Heart left ventricle (tissue), 16 donors: ENCODE measurements around the gene KDM4B. TPM values are rescaled to one million over a fixed set of nuclear protein-coding genes. Genes with fewer than 3 reads are reported as not detected.

Source experiments
- ATAC-seq, 4 donors: fragments of 200-7000 bp; cut with Tn5 transposase; one replicate each; pipeline ENCODE4 v1.9.1; 2020 to 2022; ENCODE audit warnings: moderate library complexity in 4 of 4, mild to moderate bottlenecking in 3 of 4, moderate number of reproducible peaks in 1 of 4
- DNase-seq, 5 donors: peaks; one replicate each; pipeline ENCODE4 v3.0.0-alpha.2; 2020
- H3K27ac ChIP-seq, 12 donors: fragments of 200-600 bp; sonication (generic) in 4 of 12; one replicate each; pipeline versions ENCODE4 v1.5.0 to v1.8.0; 2016 to 2022; ENCODE audit warnings: mild to moderate bottlenecking in 2 of 12
- H3K27me3 ChIP-seq, 9 donors: fragments of 200-600 bp; sonication (generic) in 2 of 9; one replicate each; pipeline versions ENCODE4 v1.5.1 to v1.8.0; 2016 to 2022; ENCODE audit warnings: mild to moderate bottlenecking in 3 of 9
- H3K36me3 ChIP-seq, 9 donors: fragments of 200-600 bp; sonication (generic) in 2 of 9; one replicate each; pipeline versions ENCODE4 v1.5.0 to v1.8.0; 2018 to 2022; ENCODE audit warnings: mild to moderate bottlenecking in 2 of 9
- H3K4me1 ChIP-seq, 12 donors: fragments of 200-600 bp; sonication (generic) in 4 of 12; one replicate each; pipeline versions ENCODE4 v1.5.0 to v1.8.0; 2016 to 2022; ENCODE audit warnings: mild to moderate bottlenecking in 3 of 12
- H3K4me3 ChIP-seq, 12 donors: fragments of 200-600 bp; sonication (generic) in 4 of 12; one replicate each; pipeline versions ENCODE4 v1.5.0 to v1.8.0; 2017 to 2022; ENCODE audit warnings: mild to moderate bottlenecking in 9 of 12, moderate library complexity in 4 of 12
- H3K9me3 ChIP-seq, 12 donors: fragments of 200-600 bp; sonication (generic) in 4 of 12; one replicate each; pipeline versions ENCODE4 v1.5.0 to v1.8.0; 2016 to 2022; ENCODE audit warnings: mild to moderate bottlenecking in 1 of 12
- POLR2A ChIP-seq, 2 donors: fragments of 450-650 bp; IDR thresholded peaks; one replicate each; pipeline ENCODE4 v1.6.1; 2017; ENCODE audit warnings: antibody characterized with exemption in 2 of 2, mild to moderate bottlenecking in 2 of 2, moderate library complexity in 2 of 2
- WGBS, 4 donors: extraction: QIAGEN DNeasy Blood & Tissue Kit in 2 of 4; methylation state at CpG; one replicate each; pipeline versions ENCODE4 v1.1.5 to v1.1.7; 2013 to 2018; 5-methylcytosine and 5-hydroxymethylcytosine counted together
- intact Hi-C, 10 donors: fragments of 100-400 bp; cut with DNase I; formaldehyde crosslinking; loops; one replicate each; pipeline versions ENCODE4 v1.11.1 to v1.14.2; 2022
- polyA plus RNA-seq, 2 donors: library from polyadenylated mRNA; stranded (reverse); fragments of 200-250 nt; gene quantifications; one replicate each; pipeline ENCODE4 v1.2.3, GENCODE V29; 2013
- total RNA-seq, 9 donors: library from RNA; depleted of rRNA in 2 of 9; stranded (reverse); fragments of >200 nt in 2 of 9; fragmentation: NEBNext Ultra II Directional in 3 of 9; extraction: Animal tissue kit (Norgen Biotek cat#: 25700) in 3 of 9; gene quantifications; one replicate each; pipeline versions ENCODE4 v1.1.0 to v1.2.4, GENCODE V29; 2016 to 2023
- TF ChIP-seq, protein P1 (sequence below), 12 donors: fragments of 200-600 bp; sonication (generic) in 4 of 12; IDR thresholded peaks; one replicate each; pipeline versions ENCODE4 v1.5.0 to v1.8.0; 2018 to 2022; ENCODE audit warnings: antibody characterized with exemption in 12 of 12, mild to moderate bottlenecking in 5 of 12
- donor health status: ischemic (EF 13 %, LVEDD 7.1; RV severe dilation, severe dysfunction).
- donor health status: healthy with polysubstance abuse.
- donor health status: DM: no; HTN: yes; CAD: no.
- donor health status: DM: no; HTN: no; CAD: no.
- donor health status: ischemic (EF 25% LVEDD 6.9; RV normal size, moderate dysfunction).
- donor health status: ischemic (EF 25% LVEDD 5.7; RV mildly dilated, moderate dysfunction).
- donor health status: healthy.
- donor health status: DM: yes; HTN: yes; CAD: no.
- donor health status: ischemic (EF 35%, LVEDD 5.7; RV mildly dilated, moderate dysfunction).
- donor health status: nonischemic (EF 11% LVEDD 7.7; RV severe dilation, severe dysfunction).
- donor health status: DM: yes; HTN: yes; CAD: no.
- donor health status: PGD.
- donor health status: ischemic (EF 29% LVEDD 5.4; RV normal size, mild dysfunction).
- donor health status: nonischemic (EF 23%, LVEDD 6.1; RV moderate dilation, normal function).

KDM4B gene
- total and polyA plus RNA-seq, 11 donors = 21.5 to 36.5 (median 27.2) TPM

DNA sequence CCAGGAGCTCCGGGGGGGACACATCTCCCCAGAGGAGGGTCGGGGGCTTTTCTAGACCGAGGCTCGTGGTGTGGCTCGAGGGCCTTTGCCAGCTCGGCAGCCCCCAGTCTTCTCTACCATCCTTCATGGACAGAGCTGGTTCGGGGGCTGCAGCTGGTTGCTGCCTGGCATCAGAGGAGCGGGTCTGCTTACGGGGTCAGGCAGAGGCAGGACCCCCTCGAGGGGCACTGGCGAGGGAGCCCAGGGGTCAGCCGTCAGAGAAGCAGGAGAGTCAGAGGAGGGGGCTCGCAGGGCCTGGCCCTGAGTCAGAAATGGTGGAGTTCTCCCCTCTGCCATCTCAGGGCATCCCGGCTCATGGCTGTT lies 123.5 kb downstream of the KDM4B start:
- peaks cover 0 to 20% (median 11%) of the 10 kb centered on the region in 9 donors for H3K36me3 ChIP-seq
- DNase-seq = no peak
- peak overlapping the region in 10 of 12 donors; percentile 49 to 81 (median 64) for H3K27ac ChIP-seq
- intact Hi-C loops = no loop called here
- peaks cover 2 to 40% (median 32%) of the 10 kb centered on the region in 12 donors for H3K4me1 ChIP-seq
- ATAC-seq = no peak
- H3K27me3 ChIP-seq = no peaks in the 10 kb centered on the region
- WGBS, 4 donors = 91 to 96% (median 95%) methylated on average over 8 to 14 of the region's 14 CpGs
- TF ChIP-seq, protein P1, sequence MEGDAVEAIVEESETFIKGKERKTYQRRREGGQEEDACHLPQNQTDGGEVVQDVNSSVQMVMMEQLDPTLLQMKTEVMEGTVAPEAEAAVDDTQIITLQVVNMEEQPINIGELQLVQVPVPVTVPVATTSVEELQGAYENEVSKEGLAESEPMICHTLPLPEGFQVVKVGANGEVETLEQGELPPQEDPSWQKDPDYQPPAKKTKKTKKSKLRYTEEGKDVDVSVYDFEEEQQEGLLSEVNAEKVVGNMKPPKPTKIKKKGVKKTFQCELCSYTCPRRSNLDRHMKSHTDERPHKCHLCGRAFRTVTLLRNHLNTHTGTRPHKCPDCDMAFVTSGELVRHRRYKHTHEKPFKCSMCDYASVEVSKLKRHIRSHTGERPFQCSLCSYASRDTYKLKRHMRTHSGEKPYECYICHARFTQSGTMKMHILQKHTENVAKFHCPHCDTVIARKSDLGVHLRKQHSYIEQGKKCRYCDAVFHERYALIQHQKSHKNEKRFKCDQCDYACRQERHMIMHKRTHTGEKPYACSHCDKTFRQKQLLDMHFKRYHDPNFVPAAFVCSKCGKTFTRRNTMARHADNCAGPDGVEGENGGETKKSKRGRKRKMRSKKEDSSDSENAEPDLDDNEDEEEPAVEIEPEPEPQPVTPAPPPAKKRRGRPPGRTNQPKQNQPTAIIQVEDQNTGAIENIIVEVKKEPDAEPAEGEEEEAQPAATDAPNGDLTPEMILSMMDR (IDR thresholded peaks at IDR 0.05) = no peak
- no peak for TF ChIP-seq POLR2A (IDR thresholded peaks at IDR 0.05)
- H3K4me3 ChIP-seq = no peak overlapping the region
- H3K9me3 ChIP-seq = no peaks in the 10 kb centered on the region

DNA sequence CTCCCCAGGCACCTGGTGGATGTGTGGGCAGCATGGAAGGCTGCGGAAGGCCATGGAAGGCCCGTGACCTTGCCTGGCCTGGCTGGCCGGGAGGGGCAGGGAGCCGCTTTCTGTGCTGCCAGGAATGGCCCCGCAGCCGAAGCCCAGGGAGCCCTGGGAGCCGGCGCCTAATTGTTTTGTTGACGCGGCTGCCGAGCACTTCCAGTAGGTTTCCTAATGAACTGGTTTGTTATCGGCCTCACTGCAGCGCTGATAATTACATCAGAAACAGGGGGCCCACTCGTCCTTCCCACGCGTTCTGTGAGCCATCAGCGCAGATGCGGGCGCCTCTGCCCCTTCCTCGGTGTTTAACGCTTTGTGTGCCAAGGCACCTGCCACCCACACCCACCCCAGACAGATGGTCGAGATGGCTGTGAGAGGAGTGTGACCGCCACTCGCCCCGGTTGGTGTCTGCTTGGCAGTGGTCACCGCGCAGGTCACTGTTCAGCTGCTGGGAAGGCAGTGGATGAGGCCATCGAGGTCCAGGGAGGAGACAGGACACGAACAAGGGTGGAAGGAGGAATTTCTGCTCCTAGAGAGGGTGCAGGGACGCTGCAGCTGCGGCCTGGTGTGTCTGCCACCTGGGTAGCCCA lies 124.5 kb downstream of the KDM4B start:
- peak; percentile 65 to 76 (median 71) for ATAC-seq
- DNase-seq = peak in 4 of 5 donors; percentile 50 to 76 (median 66)
- intact Hi-C loops = no loop called here
- Histone ChIP-seq H3K4me3 (no peak overlapping the region), H3K9me3 (peaks cover 0 to 7% (median under 1%) of the 10 kb centered on the region in 12 donors), H3K27ac (peak overlapping the region in 11 of 12 donors; percentile 49 to 81 (median 65)), H3K27me3 (no peaks in the 10 kb centered on the region), H3K4me1 (peaks cover 2 to 40% (median 32%) of the 10 kb centered on the region in 12 donors), H3K36me3 (peaks cover 0 to 16% (median 5%) of the 10 kb centered on the region in 9 donors)
- no peak for TF ChIP-seq POLR2A (IDR thresholded peaks at IDR 0.05)
- TF ChIP-seq, protein P1 (IDR thresholded peaks at IDR 0.05) = no peak
- WGBS, 4 donors = 46 to 53% (median 48%) methylated on average over 19 to 31 of the region's 31 CpGs

DNA sequence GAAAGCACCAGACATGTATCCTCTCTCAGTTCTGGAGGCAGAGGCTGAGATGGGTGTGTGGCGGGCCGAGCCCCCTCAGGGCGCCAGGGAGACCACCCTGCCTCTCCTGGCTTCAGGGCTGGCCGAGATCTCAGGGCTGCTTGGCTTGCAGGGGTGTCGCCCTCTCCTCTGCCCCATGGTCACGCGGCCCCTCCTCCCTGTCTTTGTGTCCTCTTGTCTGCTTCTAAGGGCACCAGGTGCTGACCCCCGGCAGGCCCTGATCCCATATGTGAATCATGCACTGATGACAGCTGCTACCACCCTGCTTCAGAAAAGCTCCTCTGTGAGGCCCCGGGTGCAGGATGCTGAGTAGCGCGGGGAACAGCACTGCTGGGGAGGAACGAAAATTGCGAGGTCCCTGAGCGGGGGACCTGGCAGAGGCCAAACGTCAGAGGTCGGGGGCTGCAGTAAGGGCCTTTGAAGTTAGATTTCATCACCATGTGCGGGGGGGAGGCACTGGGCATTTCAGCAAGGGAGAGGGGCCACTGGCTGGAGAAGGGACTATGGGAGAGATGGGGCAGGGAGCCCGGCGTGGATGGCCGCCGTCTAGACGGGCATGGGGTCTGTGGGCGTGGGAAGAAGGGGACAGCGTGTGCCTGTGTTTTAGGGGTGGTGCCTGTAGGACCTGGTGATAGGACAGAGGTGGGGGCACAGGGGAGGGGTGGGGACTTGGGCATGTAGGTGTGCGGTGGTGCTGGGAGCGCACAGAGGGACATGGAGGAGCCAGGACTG lies 125.2 kb downstream of the KDM4B start:
- H3K4me1 ChIP-seq = peaks cover 2 to 40% (median 32%) of the 10 kb centered on the region in 12 donors
- ATAC-seq (no peak), DNase-seq (peak in 1 of 5 donors; percentile 55)
- no peaks in the 10 kb centered on the region for H3K27me3 ChIP-seq
- H3K27ac ChIP-seq = peak overlapping the region in 9 of 12 donors; percentile 49 to 81 (median 65)
- TF ChIP-seq, protein P1 (IDR thresholded peaks at IDR 0.05) = no peak
- no peak for TF ChIP-seq POLR2A (IDR thresholded peaks at IDR 0.05)
- intact Hi-C loops = no loop called here
- 92 to 96% (median 95%) methylated on average over 23 to 26 of the region's 26 CpGs for WGBS, 4 donors
- no peak overlapping the region for H3K4me3 ChIP-seq
- H3K36me3 ChIP-seq = peaks cover 0 to 14% (median 4%) of the 10 kb centered on the region in 9 donors
- peaks cover 0 to 14% (median 4%) of the 10 kb centered on the region in 12 donors for H3K9me3 ChIP-seq
